ENCODE results near the gene TMEM108.

The TMEM108 gene

GRCh38 chr3:133171831-133172230, 133.6 kb downstream of the TMEM108 start:
- Histone ChIP-seq H3K4me2 (ENCODE audit: low read length) (no peak overlapping the region), H3K27ac (ENCODE audit: low read depth, low read length, poor library complexity, severe bottlenecking) (no peak overlapping the region), H2AFZ (ENCODE audit: low read length) (no peak overlapping the region), H3K4me1 (ENCODE audit: insufficient read depth, low read length, severe bottlenecking) (no peaks in the 10 kb centered on the region), H4K20me1 (ENCODE audit: insufficient read depth, low read length) (no peaks in the 10 kb centered on the region), H3K9ac (ENCODE audit: low read length) (no peak overlapping the region), H3K79me2 (ENCODE audit: insufficient read depth, low read length) (no peaks in the 10 kb centered on the region), H3K27me3 (ENCODE audit: insufficient read depth, low read length) (no peaks in the 10 kb centered on the region), H3K4me3 (ENCODE audit: low read depth, low read length, poor library complexity, severe bottlenecking) (no peak overlapping the region), H3K9me2 (ENCODE audit: low read depth, low read length) (no peaks in the 10 kb centered on the region), H3K36me3 (ENCODE audit: insufficient read depth, low read length) (no peaks in the 10 kb centered on the region), H3K9me3 (ENCODE audit: low read length) (no peaks in the 10 kb centered on the region), H3F3A (ENCODE audit: insufficient read depth, low read length) (no peaks in the 10 kb centered on the region)
- TF ChIP-seq EZH2 (IDR thresholded peaks at IDR 0.05; ENCODE audit: borderline replicate concordance, low read length) (no peak), CTCF (IDR thresholded peaks at IDR 0.05; ENCODE audit: low read length) (no peak)

- no peaks in the 10 kb centered on the region for H3K9me3 ChIP-seq (ENCODE audit: low read length)
- no peaks in the 10 kb centered on the region for H4K20me1 ChIP-seq (ENCODE audit: insufficient read depth, low read length)
- H3F3A ChIP-seq (ENCODE audit: insufficient read depth, low read length): no peaks in the 10 kb centered on the region
- no peak overlapping the region for H2AFZ ChIP-seq (ENCODE audit: low read length)
- H3K4me2 ChIP-seq (ENCODE audit: low read length): no peak overlapping the region
- no peaks in the 10 kb centered on the region for H3K79me2 ChIP-seq (ENCODE audit: insufficient read depth, low read length)
- TF ChIP-seq EZH2 (IDR thresholded peaks at IDR 0.05; ENCODE audit: borderline replicate concordance, low read length) (no peak), CTCF (IDR thresholded peaks at IDR 0.05; ENCODE audit: low read length) (no peak)
- no peak overlapping the region for H3K9ac ChIP-seq (ENCODE audit: low read length)
- no peaks in the 10 kb centered on the region for H3K27me3 ChIP-seq (ENCODE audit: insufficient read depth, low read length)
- no peaks in the 10 kb centered on the region for H3K4me1 ChIP-seq (ENCODE audit: insufficient read depth, low read length, severe bottlenecking)
- H3K9me2 ChIP-seq (ENCODE audit: low read depth, low read length): no peaks in the 10 kb centered on the region; the same call in 1 of the 2 replicates
- H3K4me3 ChIP-seq (ENCODE audit: low read depth, low read length, poor library complexity, severe bottlenecking): no peak overlapping the region
- no peak overlapping the region for H3K27ac ChIP-seq (ENCODE audit: low read depth, low read length, poor library complexity, severe bottlenecking)
- no peaks in the 10 kb centered on the region for H3K36me3 ChIP-seq (ENCODE audit: insufficient read depth, low read length)
These were observed 143.4 kb downstream of the TMEM108 start for GRCh38 chr3:133181392-133182150.

DNA sequence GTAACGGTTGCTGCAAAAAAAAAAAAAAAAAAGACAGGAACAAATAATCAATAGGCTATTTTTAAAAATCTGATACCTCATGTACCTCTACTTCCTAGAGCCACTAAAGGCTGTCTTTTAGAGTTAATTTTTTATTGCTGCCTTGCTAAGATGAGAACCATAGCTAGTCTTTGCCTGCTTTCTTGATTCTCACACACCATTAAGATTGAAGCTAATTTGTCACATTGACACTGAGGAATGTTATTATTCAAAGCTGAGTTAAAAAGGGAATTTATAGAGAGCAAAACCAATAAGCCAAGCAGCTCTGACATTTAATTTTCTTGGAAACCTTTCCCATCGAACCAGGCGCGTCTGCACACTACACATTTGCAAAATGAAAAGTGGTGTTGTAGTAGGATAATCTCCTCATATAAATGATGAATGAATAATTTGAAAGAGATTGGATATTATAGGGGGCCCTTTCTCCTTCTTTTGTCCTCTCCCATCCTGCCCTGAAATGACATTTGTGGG, 149.7 kb downstream of the TMEM108 start:
- H3F3A ChIP-seq (ENCODE audit: insufficient read depth, low read length): no peaks in the 10 kb centered on the region
- no peak overlapping the region for H3K4me2 ChIP-seq (ENCODE audit: low read length)
- no peaks in the 10 kb centered on the region for H4K20me1 ChIP-seq (ENCODE audit: insufficient read depth, low read length)
- no peak overlapping the region for H3K4me3 ChIP-seq (ENCODE audit: low read depth, low read length, poor library complexity, severe bottlenecking)
- no peaks in the 10 kb centered on the region for H3K79me2 ChIP-seq (ENCODE audit: insufficient read depth, low read length)
- H3K27ac ChIP-seq (ENCODE audit: low read depth, low read length, poor library complexity, severe bottlenecking): no peak overlapping the region
- TF ChIP-seq CTCF (IDR thresholded peaks at IDR 0.05; ENCODE audit: low read length) (no peak), EZH2 (IDR thresholded peaks at IDR 0.05; ENCODE audit: borderline replicate concordance, low read length) (no peak)
- no peak overlapping the region for H2AFZ ChIP-seq (ENCODE audit: low read length)
- H3K9me2 ChIP-seq (ENCODE audit: low read depth, low read length): no peaks in the 10 kb centered on the region
- no peaks in the 10 kb centered on the region for H3K27me3 ChIP-seq (ENCODE audit: insufficient read depth, low read length)
- no peaks in the 10 kb centered on the region for H3K4me1 ChIP-seq (ENCODE audit: insufficient read depth, low read length, severe bottlenecking)
- H3K36me3 ChIP-seq (ENCODE audit: insufficient read depth, low read length): no peaks in the 10 kb centered on the region
- H3K9ac ChIP-seq (ENCODE audit: low read length): no peak overlapping the region
- H3K9me3 ChIP-seq (ENCODE audit: low read length): no peaks in the 10 kb centered on the region

All from OCI-LY1 (cell line).